ENCODE results near the gene QSER1.
A peak's percentile ranks its signal among the peaks of the same experiment; 100 is the strongest.
"Not testable (repeated sequence)": the region's sequence is repeated elsewhere in the genome, so short reads cannot be mapped to it uniquely, and the experiment has no call there.

Gene QSER1

DNA sequence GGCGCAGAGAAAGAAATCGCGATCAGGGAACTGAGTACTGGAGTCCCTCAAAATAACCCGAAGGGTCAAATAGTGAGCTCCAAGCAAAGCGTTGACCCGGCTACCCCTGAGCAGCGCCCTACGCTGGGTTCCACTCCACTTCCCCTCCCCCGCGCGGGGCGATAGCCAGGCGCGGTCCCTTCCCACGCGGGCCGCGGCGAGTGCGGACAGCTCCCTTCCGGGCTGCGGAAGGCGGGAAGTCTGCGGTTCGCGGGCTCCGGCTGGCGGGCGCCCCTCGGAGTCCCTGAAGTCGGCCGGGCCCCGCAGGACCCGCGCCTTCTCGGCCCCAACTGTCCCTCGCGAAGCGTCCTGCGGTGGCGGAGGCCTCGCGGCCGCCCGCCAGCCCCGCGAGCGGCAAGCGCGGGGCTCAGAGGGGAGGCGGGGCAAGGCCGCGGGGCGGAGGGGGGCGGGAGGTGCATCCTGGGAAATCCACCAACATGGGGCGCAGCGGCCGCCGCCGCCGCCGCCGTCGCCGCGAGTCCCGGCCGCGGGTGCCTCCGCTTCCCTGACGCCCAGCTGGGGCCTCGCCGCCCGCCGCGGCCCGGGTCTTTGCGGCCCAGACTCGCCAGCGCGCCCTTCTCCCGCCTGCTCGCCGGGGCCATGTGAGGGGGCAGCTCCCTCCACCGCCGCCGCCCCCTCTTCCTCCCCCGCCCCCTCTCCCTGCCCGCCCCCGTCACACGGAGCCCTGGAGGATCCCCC is at the start of gene QSER1:
QSER1 (plus strand) TSS at position 457 of the 738 bp plus-strand sequence. CDS start 315 bp downstream, outside the sequence.
- DNase-seq (ENCODE audit: low read depth in 4 of 4, low spot score in 1 of 4) = peak; percentile 38 to 64 (median 56)

DNA sequence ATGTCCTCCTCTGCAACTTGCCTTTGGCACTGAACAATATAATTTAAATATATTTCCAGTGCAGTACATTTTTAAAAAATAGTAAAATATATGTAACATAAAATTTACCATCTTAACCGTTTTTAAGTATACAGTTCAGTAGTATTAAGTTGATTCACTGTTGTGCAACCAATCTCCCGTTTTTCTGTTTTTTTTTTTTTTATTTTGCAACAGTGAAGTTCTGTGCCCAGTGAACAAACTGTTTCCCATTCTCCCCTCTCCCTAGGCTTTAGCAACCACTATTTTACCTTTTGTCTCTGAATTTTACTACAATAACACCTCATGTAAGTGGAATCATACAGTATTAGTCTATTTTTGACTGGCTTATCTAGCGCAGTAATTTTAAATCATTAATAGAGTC is 49.1 kb upstream of the QSER1 start:
- DNase-seq (ENCODE audit: low read depth in 4 of 4, low spot score in 1 of 4) = no peak

DNA sequence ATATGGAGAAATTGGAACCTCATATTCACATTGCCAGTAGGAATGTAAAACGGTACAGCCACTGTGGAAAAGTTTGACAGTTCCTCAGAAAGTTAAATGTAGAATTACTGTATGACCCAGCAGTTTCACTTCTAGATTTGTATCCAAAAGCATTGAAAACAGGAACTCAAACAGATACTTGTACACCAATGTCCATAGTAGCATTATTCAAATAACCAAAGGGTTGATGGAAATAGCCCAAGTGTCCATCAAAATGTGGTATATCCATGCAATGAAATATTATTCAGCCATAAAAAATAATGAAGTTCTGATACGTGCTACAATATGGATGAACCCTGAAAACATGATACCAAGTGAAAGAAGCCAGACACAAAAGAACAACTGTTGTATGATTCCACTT is 45.1 kb upstream of the QSER1 start:
- DNase-seq (ENCODE audit: low read depth in 4 of 4, low spot score in 1 of 4) = no peak

GRCh38 chr11:32849761-32850160 is 42.9 kb upstream of the QSER1 start:
- no peak for DNase-seq (ENCODE audit: low read depth in 4 of 4, low spot score in 1 of 4)

DNA sequence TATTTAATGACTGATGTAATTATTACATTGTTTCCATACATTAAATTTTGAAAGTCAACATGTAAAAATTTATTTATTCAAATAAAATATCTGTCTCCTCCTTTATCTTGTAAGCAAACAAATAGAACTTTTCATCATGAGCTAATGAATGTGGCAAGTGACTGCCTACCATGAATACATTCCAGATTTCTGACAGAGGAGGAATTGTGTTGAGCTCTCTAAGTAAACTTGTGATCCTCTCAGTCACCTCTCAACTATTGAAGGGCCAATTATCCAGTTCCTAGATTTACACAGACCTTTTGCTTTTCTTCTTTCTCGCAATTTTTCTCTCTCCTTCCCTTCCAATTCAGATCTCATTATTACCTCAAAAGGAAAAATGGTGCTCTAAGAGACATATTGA is 41.4 kb upstream of the QSER1 start:
- DNase-seq (ENCODE audit: low read depth in 4 of 4, low spot score in 1 of 4) = no peak

- no peak for DNase-seq (ENCODE audit: low read depth in 4 of 4, low spot score in 1 of 4)
Measured at GRCh38 chr11:32852207-32852606, 40.4 kb upstream of the QSER1 start.

DNA sequence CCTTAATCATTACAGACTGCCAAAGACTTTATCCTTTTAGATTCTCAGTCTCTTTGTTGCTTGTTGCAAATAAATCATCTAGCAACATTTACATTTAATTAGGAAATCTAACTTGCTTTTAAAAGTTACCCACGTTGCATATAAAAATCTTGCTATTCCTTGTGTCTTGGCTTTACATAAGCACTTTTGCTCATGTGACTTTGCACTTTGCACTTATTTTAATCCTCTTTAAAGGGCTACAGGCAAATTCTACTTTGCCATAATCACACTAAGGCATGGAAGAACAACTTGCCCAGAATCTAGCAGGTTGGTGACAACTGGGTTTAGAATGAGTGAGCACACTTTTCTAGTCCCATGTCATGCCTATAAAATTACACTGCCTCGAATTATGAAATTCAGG is 37.0 kb upstream of the QSER1 start:
- no peak for DNase-seq (ENCODE audit: low read depth in 4 of 4, low spot score in 1 of 4)

GRCh38 chr11:32858731-32859130 is 33.9 kb upstream of the QSER1 start:
- no peak for DNase-seq (ENCODE audit: low read depth in 4 of 4, low spot score in 1 of 4)

DNA sequence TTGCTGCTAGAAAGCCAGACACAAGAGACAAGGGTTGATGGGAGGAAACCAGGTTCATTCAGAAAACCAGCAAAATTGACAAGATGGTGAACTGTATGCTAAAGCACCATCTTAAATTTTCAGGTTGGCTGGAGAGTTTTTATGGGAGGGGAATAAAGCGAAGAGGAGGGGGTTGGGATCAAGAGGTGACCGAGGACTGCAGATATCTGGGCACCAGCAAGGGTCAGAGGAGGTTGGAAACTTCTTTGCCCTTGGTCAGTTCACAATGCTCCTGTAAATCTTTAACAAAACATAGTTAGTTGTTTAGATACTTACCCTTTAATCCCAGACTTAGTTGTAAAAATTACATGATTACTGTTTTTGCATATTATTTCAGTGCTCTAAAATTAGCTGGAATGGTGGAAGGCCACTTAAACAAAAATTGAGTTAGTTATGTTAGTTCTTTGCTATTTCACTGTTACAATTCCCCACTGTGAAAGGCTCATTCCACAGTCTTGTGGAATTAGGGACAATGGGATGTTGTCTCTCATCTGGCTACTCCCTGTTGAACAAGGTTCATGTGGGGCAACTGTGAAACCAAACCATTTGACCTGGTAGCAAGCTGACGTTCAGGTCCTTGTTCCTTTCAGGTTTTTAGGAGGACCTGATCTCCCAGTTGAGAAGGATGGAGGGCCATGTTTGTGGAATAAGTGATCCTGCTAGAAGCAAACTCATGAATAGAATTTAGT is 30.6 kb upstream of the QSER1 start:
- no peak for DNase-seq (ENCODE audit: low read depth in 4 of 4, low spot score in 1 of 4)

DNA sequence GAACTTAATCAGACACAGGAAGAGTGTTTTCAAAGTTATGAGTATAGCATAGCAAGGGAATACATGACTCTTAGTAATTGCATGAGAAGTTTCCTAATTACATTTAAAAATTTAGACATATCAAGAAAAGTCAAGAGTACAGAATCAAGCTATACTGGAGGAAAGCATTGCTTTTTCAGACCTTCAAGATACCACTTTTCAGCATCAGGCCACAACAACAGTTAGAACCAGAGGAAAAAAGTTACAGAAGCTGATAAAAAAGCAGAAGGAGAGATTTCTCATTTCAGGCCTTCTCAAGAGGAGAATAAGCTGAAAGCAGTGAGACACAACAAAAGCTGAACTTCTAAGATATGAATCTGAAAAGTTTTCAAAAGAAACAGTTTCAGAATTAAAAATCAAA is 28.1 kb upstream of the QSER1 start:
- DNase-seq (ENCODE audit: low read depth in 4 of 4, low spot score in 1 of 4) = no peak

- DNase-seq (ENCODE audit: low read depth in 4 of 4, low spot score in 1 of 4) = not testable (repeated sequence)
Measured at GRCh38 chr11:32868752-32869151, 23.9 kb upstream of the QSER1 start.

GRCh38 chr11:32870676-32871075 is 21.9 kb upstream of the QSER1 start:
- peak in 2 of 4 experiments; percentile 5 to 7 for DNase-seq (ENCODE audit: low read depth in 4 of 4, low spot score in 1 of 4)

DNA sequence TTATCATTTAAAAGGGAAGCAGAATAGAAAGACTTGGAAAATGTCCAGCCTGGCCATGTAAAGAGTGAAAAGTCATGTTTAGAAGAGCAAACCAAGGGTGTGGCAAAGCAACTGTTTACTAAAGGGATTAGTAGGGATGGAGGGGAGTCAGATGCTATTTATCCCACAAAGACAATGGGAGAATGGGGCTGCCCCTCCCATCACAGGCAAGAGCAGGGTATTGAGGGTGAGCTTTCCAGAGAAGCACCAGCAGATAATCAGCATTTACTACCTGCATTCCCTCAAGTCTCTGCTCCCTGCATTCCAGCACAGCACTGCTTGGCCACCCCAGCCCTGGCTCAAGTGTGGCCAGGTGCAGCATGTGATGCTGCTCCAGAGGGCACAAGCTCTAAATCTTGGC is 18.5 kb upstream of the QSER1 start:
- no peak for DNase-seq (ENCODE audit: low read depth in 4 of 4, low spot score in 1 of 4)

- no peak for DNase-seq (ENCODE audit: low read depth in 4 of 4, low spot score in 1 of 4)
Measured at GRCh38 chr11:32881286-32881685, 11.3 kb upstream of the QSER1 start.

- DNase-seq (ENCODE audit: low read depth in 4 of 4, low spot score in 1 of 4) = no peak
Measured at GRCh38 chr11:32883421-32883820, 9.2 kb upstream of the QSER1 start.

- DNase-seq (ENCODE audit: low read depth in 4 of 4, low spot score in 1 of 4) = no peak
Measured at GRCh38 chr11:32884023-32884422, 8.6 kb upstream of the QSER1 start.

DNA sequence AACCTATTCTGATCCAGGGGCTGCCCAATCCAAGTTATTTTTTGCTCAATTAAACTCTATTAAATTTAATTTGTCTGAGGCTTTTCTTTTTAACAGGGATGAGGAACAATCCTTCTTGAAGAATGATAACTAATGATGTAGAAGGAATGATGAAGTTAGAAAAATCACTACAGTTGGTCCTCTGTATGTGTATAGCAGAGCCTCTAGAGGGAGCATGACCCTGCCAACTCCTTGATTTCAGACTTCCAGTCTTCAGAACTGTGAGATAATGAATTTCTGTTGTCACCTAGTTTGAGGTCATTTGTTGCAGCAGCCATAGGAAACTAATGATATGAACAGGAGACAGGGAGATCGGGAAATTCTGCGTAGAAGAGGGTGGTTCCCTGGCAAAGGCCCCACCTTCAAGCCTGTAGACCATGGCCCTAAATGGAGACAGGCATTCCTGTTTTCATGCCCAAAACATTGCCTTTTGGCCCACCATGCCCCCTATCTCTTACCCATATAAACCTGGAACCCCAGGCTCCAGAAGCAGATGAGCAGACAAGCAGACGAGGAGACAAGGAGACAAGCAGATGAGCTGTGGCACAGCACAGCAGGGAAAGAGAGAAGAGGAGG is 7.7 kb upstream of the QSER1 start:
- DNase-seq (ENCODE audit: low read depth in 4 of 4, low spot score in 1 of 4) = no peak

- no peak for DNase-seq (ENCODE audit: low read depth in 4 of 4, low spot score in 1 of 4)
Measured at GRCh38 chr11:32885556-32885955, 7.1 kb upstream of the QSER1 start.

DNA sequence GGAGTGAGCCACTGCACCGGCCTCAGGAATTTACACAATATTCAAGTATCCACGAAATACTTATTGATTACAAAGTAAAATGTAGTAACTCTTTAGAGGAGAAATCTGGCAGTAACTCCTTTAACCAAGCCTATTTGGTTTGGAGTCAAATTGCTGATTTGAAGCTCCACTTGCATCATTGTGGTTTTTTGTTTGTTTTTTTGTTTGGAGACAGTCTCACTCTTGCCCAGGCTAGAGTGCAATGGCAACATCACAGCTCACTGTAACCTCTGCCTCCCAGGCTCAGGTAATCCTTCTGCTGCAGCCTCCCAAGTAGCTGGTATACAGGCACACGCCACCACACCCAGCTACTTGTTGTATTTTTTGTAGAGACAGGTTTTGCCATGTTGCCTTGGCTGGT is 6.4 kb upstream of the QSER1 start:
- DNase-seq (ENCODE audit: low read depth in 4 of 4, low spot score in 1 of 4) = no peak

DNA sequence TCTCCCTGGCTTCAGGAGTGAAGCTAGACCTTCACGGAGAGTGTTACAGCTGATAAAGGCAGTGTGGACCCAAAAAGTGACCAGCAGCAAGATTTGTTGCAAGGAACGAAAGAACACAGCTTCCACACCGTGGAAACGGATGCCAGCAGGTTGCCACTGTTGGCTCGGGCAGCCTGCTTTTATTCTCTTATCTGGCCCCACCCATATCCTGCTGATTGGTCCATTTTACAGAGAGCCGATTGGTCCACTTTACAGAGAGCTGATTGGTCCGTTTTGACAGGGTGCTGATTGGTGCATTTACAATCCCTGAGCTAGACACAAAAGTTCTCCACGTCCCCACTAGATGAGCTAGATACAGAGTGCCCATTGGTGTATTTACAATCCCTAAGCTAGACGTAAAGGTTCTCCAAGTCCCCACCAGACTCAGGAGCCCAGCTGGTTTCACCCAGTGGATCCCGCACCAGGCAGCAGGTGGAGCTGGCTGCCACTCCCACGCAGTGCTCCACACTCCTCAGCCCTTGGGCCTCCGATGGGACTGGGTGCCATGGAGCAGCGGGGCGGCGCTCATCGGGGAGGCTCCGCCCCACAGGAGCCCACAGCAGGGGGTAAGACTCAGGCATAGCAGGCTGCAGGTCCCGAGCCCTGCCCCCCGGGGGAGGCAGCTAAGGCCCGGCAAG is 4.8 kb upstream of the QSER1 start:
- not testable (repeated sequence) for DNase-seq (ENCODE audit: low read depth in 4 of 4, low spot score in 1 of 4)

DNA sequence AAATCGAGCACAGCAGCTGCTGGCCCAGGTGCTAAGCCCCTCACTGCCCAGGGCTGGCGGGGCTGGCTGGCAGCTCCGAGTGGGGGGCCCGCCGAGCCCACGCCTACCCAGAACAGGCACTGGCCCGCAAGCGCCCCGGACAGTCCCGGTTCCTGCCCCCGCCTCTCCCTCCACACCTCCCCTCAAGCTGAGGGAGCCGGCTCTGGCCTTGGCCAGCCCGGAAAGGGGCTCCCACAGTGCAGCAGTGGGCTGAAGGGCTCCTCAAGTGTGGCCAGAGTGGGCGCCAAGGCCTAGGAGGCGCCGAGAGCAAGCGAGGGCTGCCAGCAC is 4.3 kb upstream of the QSER1 start:
- DNase-seq (ENCODE audit: low read depth in 4 of 4, low spot score in 1 of 4) = not testable (repeated sequence)

GRCh38 chr11:32888805-32889204 is 3.8 kb upstream of the QSER1 start:
- no peak for DNase-seq (ENCODE audit: low read depth in 4 of 4, low spot score in 1 of 4)

Data from stimulated activated CD4-positive, alpha-beta T cell treated with anti-CD3 and anti-CD28 coated beads, Interleukin-1b, Interleukin-23, amount 100 ng/mL, for 24 hours (primary cell).